Measurements from ENCODE around the gene TAF6. TPM values are rescaled to one million over a fixed set of nuclear protein-coding genes. Genes with fewer than 3 reads are reported as not detected.

TAF6 gene
- total RNA-seq, 1 experiment from 2014 or later: 47.2 TPM

- intact Hi-C loops (cut with micrococcal nuclease): no loop called here
- BruUV-seq (replicated peaks): no TSS peak
- POLR2A ChIA-PET: interaction anchor here (1.0 to 1.7 kb wide), 2 partner anchors 106 to 262 kb away, joined by 4 to 5 read pairs; partner anchors contain the start of gene ZCWPW1
- DNase-seq (ENCODE audit: unreplicated experiment): no peak
- Mint-ChIP-seq H3K4me1 (ENCODE audit: insufficient read depth, unreplicated experiment) (peaks cover 28% of the 10 kb centered on the region), H3K27me3 (ENCODE audit: insufficient read depth, unreplicated experiment) (peaks cover 42% of the 10 kb centered on the region), H3K36me3 (ENCODE audit: insufficient read depth, unreplicated experiment) (no peaks in the 10 kb centered on the region), H3K27ac (ENCODE audit: low read depth, unreplicated experiment) (peak overlapping the region; percentile 54), H3K9me3 (ENCODE audit: unreplicated experiment) (no peaks in the 10 kb centered on the region), H3K4me3 (ENCODE audit: unreplicated experiment) (no peak overlapping the region)
- CTCF ChIA-PET: interaction anchor here (3.1 kb wide), 1 partner anchor 34 kb away, joined by 10 read pairs; no protein-coding TSS in a partner anchor
- no peak for TF ChIP-seq CTCF (IDR thresholded peaks at IDR 0.05; ENCODE audit: unreplicated experiment)
Observed at GRCh38 chr7:100166317-100166940, 47.3 kb upstream of the TAF6 start.

- no TSS peak for BruUV-seq (replicated peaks)
- ChIA-PET CTCF (interaction anchor here (1.2 to 3.1 kb wide), 2 partner anchors 31 to 54 kb away, joined by 3 to 10 read pairs; no protein-coding TSS in a partner anchor), POLR2A (interaction anchor here (0.7 to 1.7 kb wide), 4 partner anchors 8 to 89 kb away, joined by 3 to 11 read pairs (median 4); partner anchors contain the start of gene LAMTOR4)
- Mint-ChIP-seq H3K4me1 (ENCODE audit: insufficient read depth, unreplicated experiment) (peaks cover 21% of the 10 kb centered on the region), H3K27ac (ENCODE audit: low read depth, unreplicated experiment) (no peak overlapping the region), H3K36me3 (ENCODE audit: insufficient read depth, unreplicated experiment) (peaks cover 5% of the 10 kb centered on the region), H3K4me3 (ENCODE audit: unreplicated experiment) (no peak overlapping the region), H3K9me3 (ENCODE audit: unreplicated experiment) (no peaks in the 10 kb centered on the region), H3K27me3 (ENCODE audit: insufficient read depth, unreplicated experiment) (peaks cover 28% of the 10 kb centered on the region)
- no peak for TF ChIP-seq CTCF (IDR thresholded peaks at IDR 0.05; ENCODE audit: unreplicated experiment)
- DNase-seq (ENCODE audit: unreplicated experiment): no peak
- intact Hi-C loops (cut with micrococcal nuclease): no loop called here
Observed at GRCh38 chr7:100163871-100164270, 44.7 kb upstream of the TAF6 start.

- POLR2A ChIA-PET: interaction anchor here (0.6 to 1.7 kb wide), 7 partner anchors 9 to 172 kb away, joined by 3 to 11 read pairs (median 4); partner anchors contain the start of genes GPC2 and LAMTOR4
- intact Hi-C loops (cut with micrococcal nuclease): no loop called here
- BruUV-seq (replicated peaks): no TSS peak
Observed at GRCh38 chr7:100163006-100163531, 43.9 kb upstream of the TAF6 start.

More at GRCh38 chr7:100163006-100163531, 43.9 kb upstream of the TAF6 start:
- no peak for TF ChIP-seq CTCF (IDR thresholded peaks at IDR 0.05; ENCODE audit: unreplicated experiment)
- Mint-ChIP-seq H3K4me1 (ENCODE audit: insufficient read depth, unreplicated experiment) (peaks cover 13% of the 10 kb centered on the region), H3K9me3 (ENCODE audit: unreplicated experiment) (no peaks in the 10 kb centered on the region), H3K36me3 (ENCODE audit: insufficient read depth, unreplicated experiment) (peaks cover 5% of the 10 kb centered on the region), H3K27me3 (ENCODE audit: insufficient read depth, unreplicated experiment) (peaks cover 24% of the 10 kb centered on the region), H3K4me3 (ENCODE audit: unreplicated experiment) (no peak overlapping the region), H3K27ac (ENCODE audit: low read depth, unreplicated experiment) (peak overlapping the region; percentile 22)
- peak; percentile 52 for DNase-seq (ENCODE audit: unreplicated experiment)
- CTCF ChIA-PET: interaction anchor here (0.6 to 1.2 kb wide), 4 partner anchors 14 to 54 kb away, joined by 3 to 6 read pairs (median 4); no protein-coding TSS in a partner anchor

Data from MCF 10A (cell line).